Measurements from ENCODE around the gene TSNAXIP1.

DNA sequence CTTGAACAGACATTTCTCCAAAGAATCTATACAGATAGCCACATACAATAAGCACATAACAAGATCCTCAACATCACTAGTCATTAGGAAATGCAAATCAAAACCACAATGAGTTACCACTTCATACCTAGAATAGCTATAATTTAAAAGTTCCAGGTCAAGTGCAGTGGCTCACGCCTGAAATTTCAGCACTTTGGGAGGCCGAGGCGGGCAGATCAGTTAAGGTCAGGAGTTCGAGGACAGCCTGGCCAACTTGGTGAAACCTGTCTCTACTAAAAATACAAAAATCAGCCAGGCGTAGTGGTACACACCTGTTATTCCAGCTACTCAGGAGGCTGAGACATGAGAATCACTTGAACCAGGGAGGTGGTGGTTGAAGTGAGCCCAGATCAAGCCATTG, 20.2 kb upstream of the TSNAXIP1 start:
- no peak for TF ChIP-seq CTCF (IDR thresholded peaks at IDR 0.05; ENCODE audit: poor library complexity)
- TF ChIP-seq EZH2 (IDR thresholded peaks at IDR 0.05; ENCODE audit: borderline replicate concordance): no peak
